ENCODE measurements around the gene GALK1. TPM values are rescaled to one million over a fixed set of nuclear protein-coding genes. Genes with fewer than 3 reads are reported as not detected.
A peak's percentile ranks its signal among the peaks of the same experiment; 100 is the strongest.
"Not testable (repeated sequence)": the region's sequence is repeated elsewhere in the genome, so short reads cannot be mapped to it uniquely, and the experiment has no call there.

GALK1 gene
- total and polyA plus RNA-seq, 2 of the 13 experiments (the other 11 are each of a cell fraction or from before 2014, with no cell fraction given) = 59.9 to 93.6 TPM

- WGBS (ENCODE audit: low lambda C conversion rate) = 8% methylated on average over 14 of the region's 19 CpGs
- Histone ChIP-seq H3K79me2 (ENCODE audit: insufficient read depth, low read length) (peaks cover 23% of the 10 kb centered on the region), H3K4me2 (ENCODE audit: low read depth, low read length) (peak overlapping the region; percentile 88), H3K9ac (ENCODE audit: insufficient read depth, low read depth, low read length) (peak overlapping the region; percentile 98), H3K4me1 (ENCODE audit: insufficient read depth, low read length) (peaks cover 61% of the 10 kb centered on the region), H4K20me1 (ENCODE audit: insufficient read depth, low read length) (peaks cover 32% of the 10 kb centered on the region), H3K4me3 (replicated peaks in 1 of 3; ENCODE audit: insufficient read depth in 1 of 3, low read depth in 2 of 3, low read length in 3 of 3) (peak overlapping the region; percentile 73 to 92 (median 86)), H3K27ac (ENCODE audit: extremely low read length, insufficient read depth, low read length) (peak overlapping the region; percentile 91)
- in situ Hi-C loops (cut with HindIII; ENCODE audit: extremely low pct_ligation_motif_present, low pct_unique_long_range_greater_than_20kb); FAIRE-seq; DNase-seq (ENCODE audit: low spot score); H2AFZ ChIP-seq (ENCODE audit: low read length); ATAC-seq; H3K27me3 ChIP-seq (ENCODE audit: control insufficient read depth in 1 of 2, insufficient read depth in 2 of 2, low read length in 2 of 2); H3K36me3 ChIP-seq (replicated peaks in 1 of 2; ENCODE audit: control insufficient read depth in 1 of 2, insufficient read depth in 2 of 2, low read length in 2 of 2); CTCF ChIA-PET (ENCODE audit: low intra/inter-chr PET ratio, low total read pairs); H3K9me3 ChIP-seq (ENCODE audit: low read length): not testable (repeated sequence)
- POLR2A ChIA-PET = interaction anchor here (0.7 to 13.1 kb wide), 11 partner anchors 8 to 468 kb away, joined by 3 to 390 read pairs (median 18); partner anchors contain the start of genes GALK1, LLGL2, TRIM47 and UNC13D
- TSS peak; percentile 52 for BruUV-seq (replicated peaks)
- intact Hi-C loops (cut with micrococcal nuclease; ENCODE audit: unreplicated experiment) = loop anchor here (2.0 to 5.0 kb wide), 2 partner anchors 49 to 67 kb away; partner anchors contain the start of gene UNC13D
- 0 out of 2 replicates have a peak, but pooled peaks have one; percentile 34 for TF ChIP-seq ZNF343 (CRISPR knock-in tag; IDR thresholded peaks at IDR 0.05)
- 0 out of 2 replicates have a peak, but pooled peaks have one; percentile 4 for TF ChIP-seq REPIN1 (CRISPR knock-in tag; IDR thresholded peaks at IDR 0.05; ENCODE audit: borderline replicate concordance, low read depth)
- 0 out of 2 replicates have a peak, but pooled peaks have one; percentile 62 for TF ChIP-seq ZNF782 (CRISPR knock-in tag; IDR thresholded peaks at IDR 0.05; ENCODE audit: borderline replicate concordance)
- 0 out of 2 replicates have a peak, but pooled peaks have one; percentile 13 for TF ChIP-seq ZC3H4 (CRISPR knock-in tag; IDR thresholded peaks at IDR 0.05; ENCODE audit: borderline replicate concordance)
- TF ChIP-seq PTBP1 (IDR thresholded peaks at IDR 0.05; ENCODE audit: low read depth, low read length, poor library complexity, severe bottlenecking) = peak; percentile 15
- peak; percentile 0 for TF ChIP-seq ZNF407 (CRISPR knock-in tag; IDR thresholded peaks at IDR 0.05; ENCODE audit: not compliant biosample characterization)
- TF ChIP-seq ZNF816 (CRISPR knock-in tag; IDR thresholded peaks at IDR 0.05; ENCODE audit: borderline replicate concordance) = peak; percentile 59; the same call in 1 of the 2 replicates
- peak in 1 of 2 experiments; percentile 22; a peak in 2 of 4 replicates for TF ChIP-seq POLR2A (IDR thresholded peaks at IDR 0.05; ENCODE audit: insufficient read depth in 1 of 2, low read depth in 2 of 2, low read length in 2 of 2)
These were observed 13.3 kb upstream of the GALK1 start for GRCh38 chr17:75778066-75778860.

Data from HepG2 (cell line).